Mammary epithelial cell (primary cell): ENCODE measurements around the gene B3GLCT.

Experiments used
- EZH2 ChIP-seq: IDR thresholded peaks from 2 replicates; pipeline ENCODE4 v1.6.1; 2012; ENCODE audit warnings: low read length, inconsistent platforms, borderline replicate concordance
- TF ChIP-seq, protein P1 (sequence below), 2 donors: IDR thresholded peaks in 1 of 2; conservative IDR thresholded peaks in 1 of 2; 2 replicates each; pipeline ENCODE4 v1.5.1; 2011 to 2012; ENCODE audit warnings: inconsistent platforms in 2 of 2, low read length in 2 of 2, mild to moderate bottlenecking in 2 of 2, control low read depth in 1 of 2, low read depth in 1 of 2; ENCODE audit not compliant: insufficient read depth in 1 of 2; ENCODE audit errors: extremely low read depth in 1 of 2

DNA sequence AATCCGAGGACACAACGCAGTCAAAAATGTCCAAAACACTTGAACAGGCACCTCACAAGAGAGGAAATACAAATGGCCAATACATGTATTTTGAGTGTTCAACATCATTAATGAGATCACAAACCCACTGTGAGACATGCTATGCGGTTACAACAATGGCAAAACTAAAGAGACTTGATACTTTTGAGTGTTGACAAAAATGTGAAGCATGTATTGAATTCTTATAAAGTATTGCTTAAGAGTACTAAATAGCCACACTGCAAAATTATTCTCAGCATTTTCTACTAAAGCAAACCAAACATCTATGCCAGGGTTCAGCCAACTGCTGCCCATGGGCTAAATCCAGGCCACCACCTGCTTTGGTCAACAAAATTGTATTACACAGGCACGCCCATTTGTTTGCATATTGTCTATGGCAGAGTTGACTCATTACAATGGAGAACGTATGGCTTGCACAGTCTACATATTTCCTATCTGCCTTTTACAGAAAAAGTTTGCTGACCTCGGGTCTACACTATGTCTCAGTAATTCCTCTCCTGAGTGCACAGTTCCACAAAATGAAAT lies 135.3 kb downstream of the B3GLCT start:
- TF ChIP-seq, protein P1, sequence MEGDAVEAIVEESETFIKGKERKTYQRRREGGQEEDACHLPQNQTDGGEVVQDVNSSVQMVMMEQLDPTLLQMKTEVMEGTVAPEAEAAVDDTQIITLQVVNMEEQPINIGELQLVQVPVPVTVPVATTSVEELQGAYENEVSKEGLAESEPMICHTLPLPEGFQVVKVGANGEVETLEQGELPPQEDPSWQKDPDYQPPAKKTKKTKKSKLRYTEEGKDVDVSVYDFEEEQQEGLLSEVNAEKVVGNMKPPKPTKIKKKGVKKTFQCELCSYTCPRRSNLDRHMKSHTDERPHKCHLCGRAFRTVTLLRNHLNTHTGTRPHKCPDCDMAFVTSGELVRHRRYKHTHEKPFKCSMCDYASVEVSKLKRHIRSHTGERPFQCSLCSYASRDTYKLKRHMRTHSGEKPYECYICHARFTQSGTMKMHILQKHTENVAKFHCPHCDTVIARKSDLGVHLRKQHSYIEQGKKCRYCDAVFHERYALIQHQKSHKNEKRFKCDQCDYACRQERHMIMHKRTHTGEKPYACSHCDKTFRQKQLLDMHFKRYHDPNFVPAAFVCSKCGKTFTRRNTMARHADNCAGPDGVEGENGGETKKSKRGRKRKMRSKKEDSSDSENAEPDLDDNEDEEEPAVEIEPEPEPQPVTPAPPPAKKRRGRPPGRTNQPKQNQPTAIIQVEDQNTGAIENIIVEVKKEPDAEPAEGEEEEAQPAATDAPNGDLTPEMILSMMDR (conservative IDR thresholded peaks at IDR 0.05 in 1 of 2, IDR thresholded peaks at IDR 0.05 in 1 of 2; ENCODE audit: extremely low read depth in 1 of 2, insufficient read depth in 1 of 2, low read depth in 1 of 2, low read length in 2 of 2), result no peak
- no peak for TF ChIP-seq EZH2
